Fibroblast of lung (primary cell): ENCODE results near the gene NAT14. TPM values are rescaled to one million over a fixed set of nuclear protein-coding genes. Genes with fewer than 3 reads are reported as not detected.

Experiments
- DNase-seq, 2 donors: peaks; one replicate each; pipeline versions ENCODE4 v3.0.0 to v3.0.0-alpha.2; 2010; ENCODE audit warnings: low read depth in 2 of 2
- H2AFZ ChIP-seq: 2 replicates; pipeline ENCODE4 v1.5.1; 2012; ENCODE audit warnings: low read length, control low read depth, inconsistent platforms
- H3K27ac ChIP-seq: 2 replicates; pipeline ENCODE4 v1.5.1; 2011; ENCODE audit warnings: low read length, control low read depth; ENCODE audit not compliant: insufficient read depth
- H3K27me3 ChIP-seq: 2 replicates; pipeline ENCODE4 v1.5.1; 2011; ENCODE audit warnings: mild to moderate bottlenecking, low read length; ENCODE audit not compliant: control insufficient read depth, insufficient read depth
- H3K36me3 ChIP-seq: 2 replicates; pipeline ENCODE4 v1.5.1; 2011; ENCODE audit warnings: low read length; ENCODE audit not compliant: control insufficient read depth, insufficient read depth
- H3K4me1 ChIP-seq: 2 replicates; pipeline ENCODE4 v1.5.1; 2011; ENCODE audit warnings: low read length; ENCODE audit not compliant: control insufficient read depth, insufficient read depth; ENCODE audit errors: extremely low read depth
- H3K4me2 ChIP-seq: 2 replicates; pipeline ENCODE4 v1.5.1; 2011; ENCODE audit warnings: low read length, control low read depth; ENCODE audit not compliant: insufficient read depth; ENCODE audit errors: extremely low read depth
- H3K4me3 ChIP-seq, 4 experiments: fragments of 200-600 bp in 1 of 4; sonication (generic) in 1 of 4; replicated peaks in 1 of 4; 2 replicates each; pipeline ENCODE4 v1.5.1; 2011 to 2016; ENCODE audit warnings: low read length in 4 of 4, low read depth in 3 of 4, mild to moderate bottlenecking in 3 of 4, control low read depth in 2 of 4, inconsistent platforms in 1 of 4, mixed read lengths in 1 of 4; ENCODE audit not compliant: insufficient read depth in 1 of 4; ENCODE audit errors: control extremely low read depth in 1 of 4
- H3K79me2 ChIP-seq: 2 replicates; pipeline ENCODE4 v1.5.1; 2012; ENCODE audit warnings: mild to moderate bottlenecking, low read length, inconsistent platforms; ENCODE audit not compliant: control insufficient read depth, insufficient read depth
- H3K9ac ChIP-seq: 2 replicates; pipeline ENCODE4 v1.5.1; 2011; ENCODE audit warnings: mild to moderate bottlenecking, low read length, control low read depth; ENCODE audit not compliant: insufficient read depth
- H3K9me3 ChIP-seq: 2 replicates; pipeline ENCODE4 v1.5.1; 2012; ENCODE audit warnings: low read depth, low read length; ENCODE audit not compliant: control insufficient read depth, insufficient read depth
- H4K20me1 ChIP-seq: 2 replicates; pipeline ENCODE4 v1.5.1; 2011; ENCODE audit warnings: low read length; ENCODE audit not compliant: control insufficient read depth, insufficient read depth; ENCODE audit errors: extremely low read depth
- CTCF ChIP-seq, 2 donors: IDR thresholded peaks in 1 of 2; conservative IDR thresholded peaks in 1 of 2; 1 replicate in 1 of 2; 2 replicates in 1 of 2; pipeline ENCODE4 v1.5.1; 2011 to 2012; ENCODE audit warnings: low read length in 2 of 2, control low read depth in 1 of 2, inconsistent platforms in 1 of 2, low read depth in 1 of 2, mild to moderate bottlenecking in 1 of 2
- EZH2 ChIP-seq: IDR thresholded peaks from 2 replicates; pipeline ENCODE4 v1.5.1; 2012; ENCODE audit warnings: low read length, control low read depth, mild to moderate bottlenecking; ENCODE audit errors: missing control alignments
- polyA plus RNA-seq, 2 donors: library from polyadenylated mRNA; depleted of rRNA in 1 of 2; stranded (reverse) in 1 of 2; unstranded in 1 of 2; fragments of >200 nt; gene quantifications; 2 replicates each; pipeline ENCODE4 v1.2.1, GENCODE V29; 2011 to 2012; ENCODE audit warnings: missing spikeins in 1 of 2
- total RNA-seq: library from RNA; depleted of rRNA; stranded (reverse); fragments of >200 nt; gene quantifications from 2 replicates; pipeline ENCODE4 v1.2.1, GENCODE V29; 2014

Gene NAT14
- total and polyA plus RNA-seq, 2 donors (not counting 1 experiment from before 2014, with no cell fraction given) = 18.2 to 18.3 TPM

DNA sequence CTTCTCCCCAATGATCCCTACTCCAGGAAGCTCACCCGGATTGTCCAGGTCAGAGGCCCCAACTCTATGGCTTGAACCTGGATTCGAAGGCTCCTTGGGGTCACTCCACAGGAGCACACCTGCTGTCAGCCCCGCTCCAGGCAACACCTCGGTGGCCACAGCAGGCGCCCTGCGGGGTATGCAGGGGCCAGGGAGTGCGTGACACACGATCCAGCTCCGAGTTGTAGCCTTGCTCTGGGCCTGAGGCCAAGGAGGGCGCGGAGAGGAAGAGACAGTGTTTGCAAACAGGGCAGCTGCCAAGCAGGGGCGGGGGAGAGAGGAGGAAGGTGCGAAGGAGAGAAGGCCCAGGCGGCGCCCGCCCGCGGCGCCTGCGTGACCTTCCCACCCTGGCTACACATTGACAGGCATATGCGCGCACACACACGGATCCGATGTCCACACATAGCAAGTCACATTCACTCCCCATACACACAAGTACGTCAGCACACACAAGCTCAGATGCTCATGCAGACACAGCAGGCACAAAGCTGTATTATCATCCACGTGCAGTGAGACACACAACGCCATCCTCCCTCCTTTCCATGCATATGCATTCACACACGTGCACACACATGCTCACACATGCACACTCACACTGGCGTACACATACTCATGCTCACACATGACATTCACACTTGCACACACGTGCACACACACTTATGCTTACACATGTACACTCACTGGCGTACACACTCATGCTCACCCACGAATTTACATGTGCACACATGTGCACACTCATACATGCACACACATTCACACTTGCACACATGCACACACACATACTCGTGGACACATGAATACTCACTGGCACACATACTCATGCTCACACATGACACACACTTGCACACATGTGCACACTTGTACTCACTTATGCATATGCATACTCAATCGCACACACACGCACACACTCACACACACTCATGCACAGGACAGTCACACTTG is 41.5 kb downstream of the NAT14 start:
- no peak overlapping the region for H3K9ac ChIP-seq
- H3K4me2 ChIP-seq = peak overlapping the region; percentile 32
- H4K20me1 ChIP-seq = no peaks in the 10 kb centered on the region
- no peaks in the 10 kb centered on the region for H3K36me3 ChIP-seq
- no peaks in the 10 kb centered on the region for H3K9me3 ChIP-seq
- no peak overlapping the region for H3K4me3 ChIP-seq
- no peaks in the 10 kb centered on the region for H3K27me3 ChIP-seq
- no peak for TF ChIP-seq CTCF (conservative IDR thresholded peaks at IDR 0.05 in 1 of 2, IDR thresholded peaks at IDR 0.05 in 1 of 2; ENCODE audit: low read depth in 1 of 2, low read length in 2 of 2)
- TF ChIP-seq EZH2 = no peak
- H3K27ac ChIP-seq = no peak overlapping the region
- H3K79me2 ChIP-seq = no peaks in the 10 kb centered on the region
- DNase-seq = peak; percentile 52 to 84
- H3K4me1 ChIP-seq = peaks cover 9% of the 10 kb centered on the region
- no peak overlapping the region for H2AFZ ChIP-seq

GRCh38 chr19:55527197-55528029 is 42.4 kb downstream of the NAT14 start:
- Histone ChIP-seq H3K79me2 (no peaks in the 10 kb centered on the region), H4K20me1 (no peaks in the 10 kb centered on the region), H3K4me2 (no peak overlapping the region), H3K27ac (no peak overlapping the region), H3K4me3 (no peak overlapping the region), H3K9me3 (no peaks in the 10 kb centered on the region), H3K36me3 (no peaks in the 10 kb centered on the region), H3K4me1 (peaks cover 5% of the 10 kb centered on the region), H3K9ac (no peak overlapping the region), H3K27me3 (no peaks in the 10 kb centered on the region), H2AFZ (no peak overlapping the region)
- no peak for DNase-seq
- TF ChIP-seq EZH2 (no peak), CTCF (conservative IDR thresholded peaks at IDR 0.05 in 1 of 2, IDR thresholded peaks at IDR 0.05 in 1 of 2; ENCODE audit: low read depth in 1 of 2, low read length in 2 of 2) (no peak)
